Measurements from ENCODE around the gene TXNRD1.

TXNRD1 gene

GRCh38 chr12:104190641-104191176 lies 24.9 kb upstream of the TXNRD1 start:
- no peak overlapping the region for H3K4me3 ChIP-seq (replicated peaks; ENCODE audit: low read depth, low read length)
- no peak for TF ChIP-seq CTCF (IDR thresholded peaks at IDR 0.05; ENCODE audit: low read length, missing control alignments)
- no peak for DNase-seq (ENCODE audit: low read depth)

- H3K4me3 ChIP-seq (replicated peaks; ENCODE audit: low read depth, low read length): no peak overlapping the region
- DNase-seq (ENCODE audit: low read depth): peak; percentile 80
- no peak for TF ChIP-seq CTCF (IDR thresholded peaks at IDR 0.05; ENCODE audit: low read length, missing control alignments)
Measured at GRCh38 chr12:104197264-104197663, 18.3 kb upstream of the TXNRD1 start.

- no peak overlapping the region for H3K4me3 ChIP-seq (replicated peaks; ENCODE audit: low read depth, low read length)
- TF ChIP-seq CTCF (IDR thresholded peaks at IDR 0.05; ENCODE audit: low read length, missing control alignments): no peak
- DNase-seq (ENCODE audit: low read depth): no peak
Measured at GRCh38 chr12:104199964-104200363, 15.6 kb upstream of the TXNRD1 start.

- TF ChIP-seq CTCF (IDR thresholded peaks at IDR 0.05; ENCODE audit: low read length, missing control alignments): peak; percentile 93
- DNase-seq (ENCODE audit: low read depth): peak; percentile 86
Measured at GRCh38 chr12:104201238-104202001, 14.2 kb upstream of the TXNRD1 start.

DNA sequence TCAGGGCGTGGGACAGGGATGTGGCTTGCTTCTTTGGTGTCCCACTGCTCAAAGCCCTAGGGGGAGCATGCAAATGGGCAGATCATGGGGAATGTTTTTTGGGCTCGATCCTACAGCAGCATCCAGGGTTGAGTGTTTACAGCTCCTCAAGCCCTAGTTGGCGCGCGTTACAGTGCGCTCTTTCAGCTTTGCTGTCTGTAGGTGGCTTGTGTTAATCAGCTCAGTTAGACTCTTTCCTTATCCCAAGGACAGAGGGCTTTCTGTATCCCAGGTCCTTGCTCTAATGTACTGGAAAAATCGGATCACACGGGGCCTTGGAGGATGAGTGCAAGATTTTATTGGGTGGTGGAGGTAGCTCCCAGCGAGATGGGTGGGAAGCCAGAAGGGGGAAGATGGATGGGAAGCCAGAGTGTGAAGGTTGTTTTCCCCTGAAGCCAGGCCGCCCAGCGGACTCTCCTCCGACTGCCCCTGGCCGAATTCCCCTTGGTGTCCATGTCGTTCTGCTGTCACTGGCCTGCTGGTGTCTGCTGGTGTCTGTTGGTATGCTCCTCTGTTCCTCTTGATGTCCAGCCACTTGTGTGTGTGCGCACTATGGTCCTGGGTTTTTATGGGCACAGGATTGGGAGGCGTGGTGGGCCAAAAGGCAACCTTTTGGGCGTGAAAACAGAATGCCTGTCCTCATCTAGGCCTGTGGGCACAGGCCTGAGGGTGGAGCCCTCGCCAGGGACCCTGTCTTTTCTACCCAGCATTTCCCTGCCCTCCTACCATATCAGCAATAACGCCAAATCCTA lies 10.7 kb upstream of the TXNRD1 start:
- no peak for TF ChIP-seq CTCF (IDR thresholded peaks at IDR 0.05; ENCODE audit: low read length, missing control alignments)
- H3K4me3 ChIP-seq (replicated peaks; ENCODE audit: low read depth, low read length): no peak overlapping the region
- no peak for DNase-seq (ENCODE audit: low read depth)

More at GRCh38 chr12:104201238-104202001, 14.2 kb upstream of the TXNRD1 start:
- no peak overlapping the region for H3K4me3 ChIP-seq (replicated peaks; ENCODE audit: low read depth, low read length)

DNA sequence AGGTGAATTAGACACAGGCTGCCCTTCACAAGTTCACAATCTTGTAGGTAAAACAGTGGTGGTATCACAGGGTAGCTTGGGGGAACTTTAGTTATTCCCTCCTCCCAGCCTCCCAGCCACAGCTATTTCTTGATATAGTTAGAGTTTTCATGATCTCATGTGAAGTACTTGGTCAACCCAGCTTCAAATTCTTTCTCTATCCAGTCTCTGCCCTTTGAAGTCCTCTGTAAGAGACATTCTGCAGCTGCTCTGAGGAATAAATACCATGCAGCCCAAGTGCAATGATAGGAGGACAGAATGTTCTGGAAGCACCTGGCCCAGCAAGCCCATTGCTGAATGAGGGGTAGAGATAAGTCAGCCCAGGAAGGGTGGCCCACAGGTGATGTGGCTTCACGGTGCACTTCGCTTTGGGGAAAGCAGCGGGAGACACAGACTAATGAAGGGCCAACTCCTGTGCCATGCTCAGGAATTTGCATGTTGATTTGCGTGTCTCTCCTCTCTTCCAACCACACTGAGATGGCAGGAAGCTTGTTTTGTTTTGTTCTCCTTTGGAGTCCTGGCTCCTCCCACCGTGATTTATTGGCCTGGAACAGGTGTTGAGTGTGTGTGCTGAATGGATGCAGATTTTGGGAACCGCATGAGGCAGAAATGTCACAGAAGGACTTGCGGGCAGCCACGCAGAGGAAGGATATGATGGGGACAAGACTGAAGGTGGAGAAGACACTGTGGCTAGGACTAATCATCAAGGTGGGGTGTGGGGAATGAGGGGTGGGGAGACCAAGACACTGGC lies 8.0 kb upstream of the TXNRD1 start:
- no peak for TF ChIP-seq CTCF (IDR thresholded peaks at IDR 0.05; ENCODE audit: low read length, missing control alignments)
- H3K4me3 ChIP-seq (replicated peaks; ENCODE audit: low read depth, low read length): no peak overlapping the region
- DNase-seq (ENCODE audit: low read depth): no peak
